Skin of body (tissue), 2 donors: ENCODE results near the gene KCNMA1. TPM values are rescaled to one million over a fixed set of nuclear protein-coding genes. Genes with fewer than 3 reads are reported as not detected.

Source experiments
- DNase-seq: peaks from one replicate; lab custom pipeline; 2025; lab: John Stamatoyannopoulos, UW
- total RNA-seq: library from RNA; depleted of rRNA; stranded (reverse); fragments of >200 nt; gene quantifications from one replicate; pipeline ENCODE4 v1.2.3, GENCODE V29; 2014

The KCNMA1 gene
- total RNA-seq, 1 donor from 2014 or later: 11.7 TPM

GRCh38 chr10:77511498-77512218, 126.0 kb downstream of the KCNMA1 start:
- no peak for DNase-seq

DNA sequence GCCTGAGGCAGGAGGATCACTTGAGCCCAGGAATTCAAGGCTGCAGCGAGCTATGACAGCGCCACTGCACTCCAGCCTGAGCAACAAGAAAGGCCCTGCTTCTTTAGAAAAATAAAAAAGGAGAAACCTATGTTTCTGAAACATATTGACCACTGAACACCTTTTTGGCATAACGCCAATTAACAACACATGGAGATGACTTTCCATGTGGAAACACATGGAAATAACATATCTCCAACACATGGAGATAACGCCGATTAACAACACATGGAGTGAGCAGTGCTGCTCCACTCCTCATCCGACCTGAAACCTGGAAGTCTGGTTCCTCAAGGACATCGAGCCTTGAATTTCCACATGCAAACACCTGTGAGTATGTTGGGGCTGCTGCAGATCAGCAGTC, 126.9 kb downstream of the KCNMA1 start:
- no peak for DNase-seq

DNA sequence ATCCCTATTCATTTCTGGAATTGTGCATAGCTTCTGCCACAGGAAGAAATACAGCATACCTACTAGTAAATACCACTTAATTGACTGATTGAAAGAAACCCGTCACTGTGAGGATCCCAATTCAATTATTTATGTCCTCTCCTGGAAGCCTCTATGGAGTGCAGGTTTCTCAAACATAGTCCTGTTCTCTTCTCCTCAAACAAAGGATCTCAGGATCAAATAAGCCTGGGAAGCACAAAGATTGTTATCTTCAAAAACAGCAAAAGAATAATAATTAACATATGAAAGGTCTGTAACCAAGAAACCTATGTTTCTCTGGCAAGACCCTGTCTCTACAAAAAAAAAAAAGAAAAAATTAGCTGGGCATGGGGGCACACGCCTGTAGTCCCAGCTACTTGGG, 127.3 kb downstream of the KCNMA1 start:
- no peak for DNase-seq

DNA sequence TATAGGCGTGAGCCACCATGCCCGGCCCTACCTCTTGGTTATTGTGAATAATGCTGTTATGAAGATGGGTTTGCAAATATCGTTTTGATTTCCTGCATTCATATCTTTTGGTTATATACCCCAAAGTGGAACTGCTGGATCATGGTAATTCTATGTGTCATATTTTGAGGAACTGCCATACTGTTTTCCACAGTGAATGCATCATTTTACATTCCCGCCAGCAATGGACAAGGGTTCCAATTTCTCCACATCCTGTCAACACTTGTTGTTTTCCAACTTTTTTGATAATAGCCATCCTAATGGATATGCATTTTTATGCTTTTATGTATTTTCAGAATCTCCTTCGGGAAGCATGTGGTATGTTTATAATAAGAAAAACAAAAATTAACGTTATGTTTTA, 128.2 kb downstream of the KCNMA1 start:
- DNase-seq: peak; percentile 18

DNA sequence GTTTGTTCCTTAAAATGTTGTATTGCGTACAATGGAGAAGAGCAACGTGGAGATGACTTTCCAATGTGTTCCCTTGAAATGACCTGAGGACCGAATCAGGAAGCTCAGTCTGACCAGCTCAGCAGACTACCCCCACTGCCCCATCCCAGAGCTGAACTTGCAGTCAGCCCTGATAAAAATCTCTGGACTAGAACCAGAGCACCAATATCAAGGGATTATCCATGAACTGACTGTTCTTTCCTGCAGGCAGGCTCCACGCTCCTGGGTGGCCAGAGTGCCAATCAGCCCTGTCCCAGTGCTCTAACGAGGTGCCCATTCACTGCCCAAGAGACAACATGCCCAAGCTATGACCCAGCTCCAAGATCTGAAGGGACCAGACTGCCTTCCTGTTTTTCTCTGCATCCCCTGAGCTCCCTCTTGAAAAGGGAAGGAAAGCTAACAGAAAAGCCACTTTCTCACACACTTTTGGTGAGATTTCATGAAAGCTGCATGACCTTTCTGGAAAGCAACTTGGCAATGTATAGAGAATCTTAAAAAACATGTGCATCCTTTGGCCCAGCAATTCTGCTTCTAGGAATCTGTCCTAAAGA, 130.2 kb downstream of the KCNMA1 start:
- peak; percentile 50 for DNase-seq

- DNase-seq: no peak
Measured at GRCh38 chr10:77506517-77507200, 130.9 kb downstream of the KCNMA1 start.

DNA sequence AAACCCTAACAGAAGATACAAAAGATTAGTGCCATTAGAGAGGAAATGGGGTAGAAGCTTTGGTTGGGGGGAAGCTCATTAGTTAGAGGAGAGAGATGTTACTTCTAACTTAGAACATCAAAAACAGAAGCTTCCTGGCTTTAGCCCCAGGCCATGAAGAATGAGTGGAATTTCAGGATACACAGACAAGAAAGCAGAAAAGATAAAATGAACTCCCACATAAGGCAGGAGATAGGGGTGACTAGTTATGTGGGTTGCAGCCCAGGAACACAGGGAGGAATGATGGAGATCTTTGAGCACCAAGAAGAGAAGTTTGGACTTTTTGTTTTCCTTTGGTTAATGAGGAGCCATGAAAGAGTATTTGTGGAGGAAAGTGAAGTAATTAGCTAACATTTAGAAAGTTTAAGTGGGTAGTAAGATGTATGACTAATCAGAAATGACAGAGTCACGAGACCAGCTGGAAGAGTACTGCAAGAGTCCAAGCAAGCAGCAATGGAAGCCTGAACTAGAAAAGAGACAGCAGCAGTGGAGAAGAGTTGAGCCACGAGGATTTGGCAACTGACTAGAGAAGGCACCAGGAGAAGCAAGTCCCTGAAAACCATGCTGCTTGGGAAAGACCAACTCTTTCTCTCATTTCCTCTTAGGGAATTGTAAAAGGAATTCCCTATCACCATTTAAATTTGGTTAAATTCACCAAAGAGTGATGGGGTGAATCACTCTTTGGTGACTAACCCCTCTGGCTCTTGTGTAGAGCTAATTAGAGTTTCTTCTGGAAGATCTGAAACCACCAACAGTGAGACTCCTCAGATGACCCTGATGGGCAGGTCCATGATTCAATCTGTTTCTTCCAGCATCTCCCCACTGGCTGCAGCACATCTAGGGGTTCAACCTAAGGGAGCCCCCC, 131.9 kb downstream of the KCNMA1 start:
- no peak for DNase-seq

GRCh38 chr10:77504873-77505257, 132.7 kb downstream of the KCNMA1 start:
- no peak for DNase-seq

DNA sequence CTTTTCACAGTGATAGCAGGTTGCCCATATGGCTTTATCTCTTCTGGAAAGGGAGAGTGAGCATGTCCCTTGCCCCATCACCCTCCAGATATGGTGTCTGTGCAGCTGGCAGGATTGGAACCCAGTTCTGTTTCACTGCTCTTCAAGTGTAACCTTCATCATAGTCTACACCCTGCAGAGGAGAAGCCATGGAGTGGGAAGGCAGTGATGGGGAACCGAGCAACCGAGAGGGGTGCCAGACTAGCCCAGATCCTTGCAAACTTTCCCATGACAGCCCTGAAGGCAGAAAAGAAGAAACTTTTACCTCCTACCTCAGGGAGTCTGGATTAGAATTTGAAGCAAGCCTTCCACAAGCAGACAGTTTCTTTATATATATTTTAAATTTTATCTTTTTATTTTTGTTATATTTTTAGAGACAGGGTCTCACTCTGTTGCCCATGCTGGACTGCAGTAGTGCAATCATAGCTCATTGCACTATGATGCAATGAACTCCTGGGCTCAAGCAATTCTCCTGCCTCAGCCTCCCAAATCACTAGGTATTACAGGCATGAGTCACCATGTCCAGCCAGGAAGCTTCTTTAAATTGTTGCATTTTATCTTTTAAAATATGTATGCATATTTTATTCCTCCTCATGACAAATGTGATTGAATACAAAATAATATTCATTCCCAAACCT, 133.3 kb downstream of the KCNMA1 start:
- DNase-seq: no peak

DNA sequence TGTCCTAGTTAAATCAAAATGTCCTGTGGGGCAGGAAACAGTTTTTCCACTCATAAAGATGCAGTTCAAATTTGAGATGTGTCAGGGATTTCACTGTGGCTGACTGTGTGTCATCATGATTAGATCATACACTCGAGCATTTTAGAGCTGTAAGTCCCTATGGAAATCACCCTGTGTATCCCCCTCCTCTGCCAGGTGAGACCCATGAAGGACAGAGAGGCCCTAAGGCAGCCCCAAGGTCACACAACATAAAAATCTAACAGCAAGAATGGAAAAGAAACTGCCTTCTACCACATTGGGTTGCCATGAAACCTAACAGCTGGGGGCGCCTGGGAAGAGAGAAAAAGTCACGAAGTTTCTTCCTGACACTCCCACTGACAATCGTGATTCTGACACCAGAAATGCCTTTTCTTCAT, 135.8 kb downstream of the KCNMA1 start:
- DNase-seq: no peak

DNA sequence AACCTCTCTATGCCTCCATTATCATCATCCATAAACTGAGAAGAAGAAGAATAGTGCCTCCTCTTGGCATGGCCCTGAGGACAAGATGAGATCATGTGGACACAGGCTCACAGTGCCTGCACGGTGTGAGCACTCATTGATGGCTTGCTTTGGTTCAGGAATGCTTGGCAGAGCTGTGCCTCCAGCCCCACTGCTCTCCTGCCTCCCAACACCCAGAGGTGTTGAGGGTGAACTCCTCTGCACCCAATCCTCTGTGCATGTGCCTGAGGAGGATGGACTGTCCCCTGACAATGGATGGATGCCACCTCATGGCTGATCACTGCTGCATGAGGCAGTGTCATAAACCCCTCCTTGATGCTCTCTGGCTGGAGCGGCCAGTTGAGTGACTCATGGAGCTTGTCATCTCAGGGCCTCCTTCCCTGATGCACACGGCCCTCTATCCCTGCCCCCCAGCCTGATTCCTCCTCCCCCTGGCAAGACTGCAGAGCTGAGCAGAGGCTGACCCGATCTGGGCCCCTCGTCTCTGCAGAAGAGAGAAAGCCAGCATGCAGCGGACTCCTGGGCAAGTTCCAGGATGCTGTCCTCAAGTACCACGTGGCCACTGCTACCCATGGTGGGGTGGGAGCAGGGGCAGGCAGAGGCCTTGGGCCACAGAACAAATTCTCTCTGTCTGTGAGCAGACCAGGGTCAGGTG, 136.3 kb downstream of the KCNMA1 start:
- DNase-seq: peak; percentile 22

- no peak for DNase-seq
Measured at GRCh38 chr10:77500754-77501151, 136.9 kb downstream of the KCNMA1 start.

DNA sequence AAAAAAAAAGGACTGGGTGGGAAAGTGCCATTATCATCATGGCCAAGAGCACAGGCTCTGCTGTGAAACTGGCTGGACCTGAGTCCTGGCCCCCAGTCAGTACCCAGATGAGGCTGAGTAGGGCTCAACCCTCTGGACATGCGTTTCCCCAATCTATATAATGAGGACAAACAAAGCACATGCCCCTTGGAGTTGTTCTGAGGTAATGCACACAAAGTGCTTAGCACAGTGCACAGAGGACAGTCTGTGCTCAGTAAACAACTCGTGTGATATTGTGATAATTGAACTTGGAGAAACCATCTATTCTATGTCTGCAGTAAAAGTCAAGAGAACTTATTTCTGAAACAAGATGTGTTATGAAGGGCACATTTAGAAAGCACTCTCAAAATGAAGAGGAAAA, 138.8 kb downstream of the KCNMA1 start:
- no peak for DNase-seq

DNA sequence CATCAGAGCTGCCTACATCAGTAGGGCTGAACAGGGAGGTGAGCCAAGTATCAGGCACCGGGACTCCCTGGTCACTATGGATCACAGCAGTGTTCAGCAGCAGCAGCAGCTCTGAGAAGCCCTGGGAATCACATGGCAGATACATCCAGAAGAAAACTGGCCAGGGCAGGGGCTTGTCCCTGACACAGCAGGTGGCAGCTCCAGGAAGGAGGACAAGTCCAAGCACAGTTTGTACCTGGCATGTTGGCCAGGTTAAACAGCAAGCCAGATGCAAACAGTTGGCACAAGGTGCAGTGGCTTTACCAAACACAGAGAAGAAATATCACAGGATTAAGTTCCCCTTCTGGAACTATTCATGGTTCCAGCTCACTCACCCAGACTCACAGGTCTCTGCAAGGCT, 139.4 kb downstream of the KCNMA1 start:
- DNase-seq: no peak

DNA sequence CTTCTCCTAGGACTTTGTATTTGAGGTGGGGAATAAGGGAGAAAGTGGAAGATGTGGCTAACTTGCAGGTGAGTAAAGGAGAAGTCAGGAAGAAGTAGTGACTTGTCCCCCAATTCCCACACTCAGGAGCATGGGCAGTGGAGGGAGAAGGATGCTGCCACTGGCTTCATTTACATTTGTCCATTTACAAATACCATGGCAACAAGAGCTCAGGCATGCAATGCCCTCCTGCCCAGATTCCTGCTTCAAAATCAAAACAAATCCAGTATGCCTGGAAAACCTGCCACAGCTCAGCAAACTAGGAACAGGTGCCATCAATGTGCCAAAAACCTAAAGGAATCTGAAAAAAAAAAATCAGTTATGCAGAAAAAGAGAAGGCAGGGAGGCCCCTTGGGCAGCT, 139.9 kb downstream of the KCNMA1 start:
- DNase-seq: no peak

- no peak for DNase-seq
Measured at GRCh38 chr10:77496941-77497420, 140.6 kb downstream of the KCNMA1 start.

DNA sequence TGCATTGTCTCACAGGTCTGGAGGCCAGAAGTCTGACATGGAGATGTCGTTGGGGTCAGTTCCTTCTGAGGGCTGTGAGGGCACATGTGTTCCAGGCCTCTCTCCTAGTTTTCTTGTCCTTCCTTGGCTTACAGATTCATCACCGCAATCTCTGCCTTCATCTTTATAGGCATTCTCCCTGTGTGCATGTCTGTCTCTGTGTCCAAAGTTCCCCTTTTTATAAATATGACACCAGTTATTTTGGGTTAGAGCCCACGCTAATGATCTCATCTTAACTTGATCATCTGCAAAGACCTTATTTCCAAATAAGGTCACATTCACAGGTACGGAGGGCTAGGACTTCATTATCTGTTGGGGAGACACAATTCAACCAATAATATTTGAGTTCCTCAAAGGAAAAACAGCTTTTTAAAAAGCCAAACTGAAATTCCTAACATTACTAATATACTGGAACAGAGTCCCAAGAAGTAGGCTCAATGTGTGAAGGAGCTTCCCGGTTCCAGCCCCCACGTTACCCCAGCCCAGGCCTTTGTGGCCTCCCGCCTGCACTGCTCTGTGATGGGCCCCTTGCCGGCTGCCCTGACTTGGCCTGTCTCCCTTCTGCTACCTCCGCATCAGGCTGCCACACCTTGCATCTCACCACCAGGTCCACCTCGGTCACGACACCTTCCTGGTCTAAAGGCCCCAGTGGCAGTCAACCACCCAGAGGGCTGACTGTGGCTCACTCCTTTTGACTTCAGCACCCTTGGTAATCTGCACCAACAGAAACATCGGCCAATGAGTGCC, 142.7 kb downstream of the KCNMA1 start:
- no peak for DNase-seq

GRCh38 chr10:77494327-77494726, 143.3 kb downstream of the KCNMA1 start:
- no peak for DNase-seq

DNA sequence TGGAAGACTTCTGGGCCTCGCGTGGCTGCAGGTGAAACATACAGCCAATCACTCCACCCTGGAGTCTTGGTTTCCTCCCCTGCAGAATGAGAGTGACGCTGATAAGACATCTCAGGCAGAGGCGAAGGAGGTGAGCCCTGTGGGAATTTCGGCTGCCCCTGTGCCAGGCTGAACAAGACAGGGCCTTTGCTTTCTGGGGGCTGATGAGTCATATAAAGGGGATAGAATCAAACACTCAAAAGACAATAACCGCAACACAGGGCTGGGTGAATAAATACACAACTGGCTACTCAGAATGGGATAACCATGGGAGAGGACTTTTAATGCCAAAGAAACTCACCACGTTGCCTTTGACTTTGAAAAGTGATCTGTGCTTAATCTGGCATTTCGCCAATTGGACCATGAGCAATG, 143.8 kb downstream of the KCNMA1 start:
- no peak for DNase-seq
